ENCODE results near the gene CARMIL1. TPM values are rescaled to one million over a fixed set of nuclear protein-coding genes. Genes with fewer than 3 reads are reported as not detected.

CARMIL1 gene
- total and polyA plus RNA-seq, 2 of the 8 experiments (the other 6 are each of a cell fraction or from before 2014, with no cell fraction given) = 20.3 to 40.4 TPM

DNA sequence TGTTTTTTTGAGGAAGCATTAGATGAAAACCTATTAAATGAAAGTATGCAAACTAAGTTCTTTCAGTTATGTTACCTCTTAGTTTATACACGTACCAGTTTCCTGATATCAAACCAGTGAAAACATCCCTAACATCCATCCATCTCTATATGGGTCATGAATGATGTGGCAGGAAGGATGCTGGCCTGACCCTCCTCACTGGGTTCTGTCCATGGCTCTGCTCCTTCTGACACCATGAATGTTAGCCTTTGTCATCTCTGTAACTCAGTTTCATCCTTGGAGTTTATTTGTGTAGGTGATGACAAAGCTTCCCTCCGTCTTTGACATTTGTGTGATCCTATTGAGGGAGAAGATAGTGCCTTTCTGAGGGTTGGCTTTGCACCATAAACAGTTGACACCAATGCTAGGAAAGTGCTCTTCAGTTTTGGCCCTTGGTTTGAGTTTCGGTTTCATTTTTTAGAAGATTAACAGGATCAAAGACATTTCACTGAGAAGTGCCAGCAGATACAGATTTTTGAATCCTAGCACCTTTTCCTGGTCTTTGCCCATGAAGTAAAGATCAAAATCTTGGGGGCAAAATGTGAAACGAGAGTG lies 300.8 kb downstream of the CARMIL1 start (continued):
- TF ChIP-seq CHD7 (IDR thresholded peaks at IDR 0.05; ENCODE audit: insufficient replicate concordance, low read length) = no peak
- TF ChIP-seq PHF8 (conservative IDR thresholded peaks at IDR 0.05; ENCODE audit: low read depth, low read length) = no peak
- TF ChIP-seq RAD21 (IDR thresholded peaks at IDR 0.05 in 1 of 2, conservative IDR thresholded peaks at IDR 0.05 in 1 of 2; ENCODE audit: low read depth in 2 of 2, low read length in 2 of 2) = no peak
- no peak for TF ChIP-seq TAF1 (IDR thresholded peaks at IDR 0.05; ENCODE audit: low read depth, low read length)
- TF ChIP-seq TAF7 (optimal IDR thresholded peaks at IDR 0.05; ENCODE audit: borderline replicate concordance, low read depth, low read length) = no peak

Measured in H1 (cell line).